H9 (cell line): ENCODE data around the gene BACH2. TPM values are rescaled to one million over a fixed set of nuclear protein-coding genes. Genes with fewer than 3 reads are reported as not detected.

Experiments
- DNase-seq: peaks from one replicate; pipeline ENCODE4 v3.0.0-alpha.2; 2017
- H2AFZ ChIP-seq: one replicate; pipeline ENCODE4 v1.6.1; 2013; ENCODE audit warnings: mild to moderate bottlenecking, low read length, control low read depth, moderate library complexity
- H2AK5ac ChIP-seq: 2 replicates; pipeline ENCODE4 v1.6.1; 2013; ENCODE audit warnings: low read length, control low read depth, mixed read lengths; ENCODE audit not compliant: insufficient read length
- H2BK120ac ChIP-seq: one replicate; pipeline ENCODE4 v1.6.1; 2013; ENCODE audit warnings: low read depth, mild to moderate bottlenecking, low read length, control low read depth, inconsistent platforms; ENCODE audit not compliant: poor library complexity, severe bottlenecking
- H2BK12ac ChIP-seq: 2 replicates; pipeline ENCODE4 v1.6.1; 2013; ENCODE audit warnings: low read length, control low read depth, mixed read lengths, low read depth; ENCODE audit not compliant: insufficient read length
- H2BK15ac ChIP-seq: 2 replicates; pipeline ENCODE4 v1.6.1; 2013; ENCODE audit warnings: low read depth, low read length, control low read depth
- H2BK20ac ChIP-seq: one replicate; pipeline ENCODE4 v1.6.1; 2013; ENCODE audit warnings: low read depth, mild to moderate bottlenecking, low read length, control low read depth, inconsistent platforms; ENCODE audit not compliant: poor library complexity, severe bottlenecking
- H2BK5ac ChIP-seq: 2 replicates; pipeline ENCODE4 v1.6.1; 2013; ENCODE audit warnings: low read length, control low read depth, mixed read lengths; ENCODE audit not compliant: insufficient read length
- H3K14ac ChIP-seq: 2 replicates; pipeline ENCODE4 v1.6.1; 2013; ENCODE audit warnings: low read length, control low read depth; ENCODE audit not compliant: insufficient read depth
- H3K18ac ChIP-seq: 2 replicates; pipeline ENCODE4 v1.6.1; 2013; ENCODE audit warnings: low read depth, mild to moderate bottlenecking, mixed read lengths, low read length, control low read depth; ENCODE audit not compliant: insufficient read length
- H3K23ac ChIP-seq: 2 replicates; pipeline ENCODE4 v1.6.1; 2013; ENCODE audit warnings: low read length, control low read depth, mixed read lengths, low read depth; ENCODE audit not compliant: insufficient read length
- H3K23me2 ChIP-seq: 2 replicates; pipeline ENCODE4 v1.6.1; 2013; ENCODE audit warnings: low read depth, mild to moderate bottlenecking, mixed read lengths, low read length, control low read depth; ENCODE audit not compliant: insufficient read length, poor library complexity, severe bottlenecking
- H3K27ac ChIP-seq: 2 replicates; pipeline ENCODE4 v1.5.1; 2013; ENCODE audit warnings: low read length, control low read depth, mixed read lengths, low read depth; ENCODE audit not compliant: insufficient read length
- H3K27me3 ChIP-seq: 2 replicates; pipeline ENCODE4 v1.6.1; 2013; ENCODE audit warnings: low read length, control low read depth, inconsistent platforms; ENCODE audit not compliant: insufficient read depth
- H3K4ac ChIP-seq: 2 replicates; pipeline ENCODE4 v1.6.1; 2013; ENCODE audit warnings: low read depth, mild to moderate bottlenecking, control low read depth, inconsistent platforms, low read length, moderate library complexity
- H3K4me1 ChIP-seq: 2 replicates; pipeline ENCODE4 v1.6.1; 2013; ENCODE audit warnings: low read length, control low read depth, inconsistent platforms; ENCODE audit not compliant: insufficient read depth
- H3K4me2 ChIP-seq: 2 replicates; pipeline ENCODE4 v1.6.1; 2013; ENCODE audit warnings: low read length, control low read depth, mixed read lengths; ENCODE audit not compliant: insufficient read length, insufficient read depth
- H3K56ac ChIP-seq: 2 replicates; pipeline ENCODE4 v1.6.1; 2013; ENCODE audit warnings: low read depth, mild to moderate bottlenecking, mixed read lengths, low read length, control low read depth; ENCODE audit not compliant: insufficient read length
- H3K79me1 ChIP-seq: 2 replicates; pipeline ENCODE4 v1.6.1; 2013; ENCODE audit warnings: low read depth, mild to moderate bottlenecking, moderate library complexity, low read length, control low read depth, inconsistent platforms; ENCODE audit not compliant: insufficient read depth, poor library complexity, severe bottlenecking
- H3K79me2 ChIP-seq: 2 replicates; pipeline ENCODE4 v1.6.1; 2013; ENCODE audit warnings: low read length, control low read depth, inconsistent platforms; ENCODE audit not compliant: insufficient read depth
- H3K9ac ChIP-seq: 2 replicates; pipeline ENCODE4 v1.6.1; 2013; ENCODE audit warnings: low read length, control low read depth, mixed read lengths; ENCODE audit not compliant: insufficient read length; ENCODE audit errors: extremely low read depth
- H3K9me3 ChIP-seq: one replicate; pipeline ENCODE4 v1.6.1; 2013; ENCODE audit warnings: low read depth, low read length, inconsistent platforms; ENCODE audit not compliant: control insufficient read depth
- H3T11ph ChIP-seq: one replicate; pipeline ENCODE4 v1.6.1; 2013; ENCODE audit warnings: mild to moderate bottlenecking, low read length, control low read depth, inconsistent platforms
- H4K20me1 ChIP-seq: one replicate; pipeline ENCODE4 v1.6.1; 2013; ENCODE audit not compliant: control insufficient read depth, insufficient read length, insufficient read depth
- H4K5ac ChIP-seq: 2 replicates; pipeline ENCODE4 v1.6.1; 2013; ENCODE audit warnings: low read depth, mild to moderate bottlenecking, mixed read lengths, low read length, control low read depth; ENCODE audit not compliant: insufficient read length
- H4K8ac ChIP-seq: replicated peaks from 2 replicates; pipeline ENCODE4 v1.6.1; 2013; ENCODE audit warnings: low read length, control low read depth, mixed read lengths, low read depth; ENCODE audit not compliant: insufficient read length
- H4K91ac ChIP-seq: 2 replicates; pipeline ENCODE4 v1.6.1; 2013; ENCODE audit warnings: low read depth, mild to moderate bottlenecking, moderate library complexity, mixed read lengths, low read length, control low read depth; ENCODE audit not compliant: insufficient read length
- H3K27ac Mint-ChIP-seq, 3 experiments: 2 replicates in 2 of 3; 3 replicates in 1 of 3; pipeline ENCODE4 v1.8.0; 2020 to 2021; ENCODE audit warnings: mixed read lengths in 3 of 3, mild to moderate bottlenecking in 1 of 3, moderate library complexity in 1 of 3
- H3K27me3 Mint-ChIP-seq: 2 replicates; pipeline ENCODE4 v1.8.0; 2021; ENCODE audit warnings: low read depth, mild to moderate bottlenecking, moderate library complexity, mixed read lengths
- H3K36me3 Mint-ChIP-seq, 3 experiments: 2 replicates in 2 of 3; 3 replicates in 1 of 3; pipeline ENCODE4 v1.8.0; 2020 to 2021; ENCODE audit warnings: low read depth in 3 of 3, mixed read lengths in 3 of 3; ENCODE audit not compliant: insufficient read depth in 1 of 3
- H3K4me1 Mint-ChIP-seq, 2 experiments: 2 replicates each; pipeline ENCODE4 v1.8.0; 2020; ENCODE audit warnings: mixed read lengths in 2 of 2
- H3K4me3 Mint-ChIP-seq, 2 experiments: 2 replicates in 1 of 2; 3 replicates in 1 of 2; pipeline ENCODE4 v1.8.0; 2020 to 2021; ENCODE audit warnings: mild to moderate bottlenecking in 2 of 2, mixed read lengths in 2 of 2, moderate library complexity in 1 of 2
- H3K9me3 Mint-ChIP-seq, 2 experiments: 2 replicates in 1 of 2; 3 replicates in 1 of 2; pipeline ENCODE4 v1.8.0; 2020; ENCODE audit warnings: mild to moderate bottlenecking in 2 of 2, mixed read lengths in 2 of 2, moderate library complexity in 1 of 2
- WGBS: extraction: QIAGEN DNeasy Blood & Tissue Kit; methylation state at CpG from one replicate; pipeline ENCODE4 v1.1.7; 2013; ENCODE audit warnings: missing lambda C conversion rate, low lambda C conversion rate, mixed read lengths; ENCODE audit not compliant: insufficient read length; ENCODE audit errors: extremely low coverage; 5-methylcytosine and 5-hydroxymethylcytosine counted together
- total RNA-seq: library from RNA; stranded (reverse); gene quantifications from 2 replicates; pipeline ENCODE4 v1.2.1, GENCODE V29; 2021
- TF ChIP-seq, protein P1 (sequence below): fragments of 200-600 bp; sonication (generic); conservative IDR thresholded peaks from 3 replicates; pipeline ENCODE4 v1.8.0; 2021; ENCODE audit warnings: antibody characterized with exemption, mild to moderate bottlenecking

BACH2 gene
- total RNA-seq, 1 experiment from 2014 or later, result 2.0 TPM

DNA sequence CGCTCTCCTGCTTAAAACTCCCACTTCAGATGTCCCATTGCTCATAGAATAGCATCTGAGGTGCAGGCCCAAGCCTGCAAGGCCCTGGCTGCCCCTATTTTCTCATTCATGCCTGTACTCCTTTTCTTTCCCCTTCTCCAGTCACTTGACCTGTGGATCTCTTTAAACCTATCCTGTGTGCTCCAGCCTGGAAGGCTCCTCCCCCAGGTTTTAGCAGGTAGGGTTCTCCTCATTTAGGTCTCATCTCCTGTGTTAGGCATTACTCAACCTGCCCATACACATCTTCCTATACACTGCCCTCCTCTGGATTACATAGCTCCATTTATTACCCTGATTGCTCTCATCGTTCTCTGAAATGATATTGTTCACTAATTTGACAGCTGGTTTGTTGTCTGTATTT is 185.3 kb downstream of the BACH2 start:
- H2AK5ac ChIP-seq, result no peak overlapping the region
- no peak overlapping the region for H2BK20ac ChIP-seq
- H3K4me1 Mint-ChIP-seq, result peaks cover 4 to 6% of the 10 kb centered on the region in 2 experiments; a peak in 2 of 4 replicates
- H4K20me1 ChIP-seq, result no peaks in the 10 kb centered on the region
- no peak overlapping the region for H3K18ac ChIP-seq
- peaks cover 13 to 19% of the 10 kb centered on the region in 2 experiments for H3K9me3 Mint-ChIP-seq
- H4K91ac ChIP-seq, result no peak overlapping the region
- H3K79me2 ChIP-seq, result 0 out of 2 replicates have a peak, but pooled peaks cover 2% of the 10 kb centered on the region
- H3K23ac ChIP-seq, result no peak overlapping the region
- no peaks in the 10 kb centered on the region for H3K9me3 ChIP-seq
- H3K79me1 ChIP-seq, result no peaks in the 10 kb centered on the region
- no peak overlapping the region for H3K4me3 Mint-ChIP-seq
- no peak overlapping the region for H2AFZ ChIP-seq
- DNase-seq, result no peak
- TF ChIP-seq, protein P1, sequence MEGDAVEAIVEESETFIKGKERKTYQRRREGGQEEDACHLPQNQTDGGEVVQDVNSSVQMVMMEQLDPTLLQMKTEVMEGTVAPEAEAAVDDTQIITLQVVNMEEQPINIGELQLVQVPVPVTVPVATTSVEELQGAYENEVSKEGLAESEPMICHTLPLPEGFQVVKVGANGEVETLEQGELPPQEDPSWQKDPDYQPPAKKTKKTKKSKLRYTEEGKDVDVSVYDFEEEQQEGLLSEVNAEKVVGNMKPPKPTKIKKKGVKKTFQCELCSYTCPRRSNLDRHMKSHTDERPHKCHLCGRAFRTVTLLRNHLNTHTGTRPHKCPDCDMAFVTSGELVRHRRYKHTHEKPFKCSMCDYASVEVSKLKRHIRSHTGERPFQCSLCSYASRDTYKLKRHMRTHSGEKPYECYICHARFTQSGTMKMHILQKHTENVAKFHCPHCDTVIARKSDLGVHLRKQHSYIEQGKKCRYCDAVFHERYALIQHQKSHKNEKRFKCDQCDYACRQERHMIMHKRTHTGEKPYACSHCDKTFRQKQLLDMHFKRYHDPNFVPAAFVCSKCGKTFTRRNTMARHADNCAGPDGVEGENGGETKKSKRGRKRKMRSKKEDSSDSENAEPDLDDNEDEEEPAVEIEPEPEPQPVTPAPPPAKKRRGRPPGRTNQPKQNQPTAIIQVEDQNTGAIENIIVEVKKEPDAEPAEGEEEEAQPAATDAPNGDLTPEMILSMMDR, result no peak
- no peak overlapping the region for H3K56ac ChIP-seq
- no CpG with 5 or more reads among the region's 2 CpGs for WGBS
- no peak overlapping the region for H2BK15ac ChIP-seq
- H2BK5ac ChIP-seq, result no peak overlapping the region
- H3K4me1 ChIP-seq, result no peaks in the 10 kb centered on the region; the same call in 1 of the 2 replicates
- no peak overlapping the region for H2BK12ac ChIP-seq
- no peak overlapping the region for H3K4ac ChIP-seq
- no peak overlapping the region for H4K5ac ChIP-seq
- no peak overlapping the region for H2BK120ac ChIP-seq
- peak overlapping the region in 1 of 3 experiments; percentile 53; a peak in 1 of 7 replicates for H3K27ac Mint-ChIP-seq
- H3K27me3 Mint-ChIP-seq, result no peaks in the 10 kb centered on the region; the same call in 1 of the 2 replicates
- H3K14ac ChIP-seq, result no peak overlapping the region
- H3K4me2 ChIP-seq, result no peak overlapping the region
- peaks cover 0 to 10% (median 2%) of the 10 kb centered on the region in 3 experiments; a peak in 2 of 7 replicates for H3K36me3 Mint-ChIP-seq
- H4K8ac ChIP-seq, result no peak overlapping the region
- H3T11ph ChIP-seq, result no peak overlapping the region
- no peak overlapping the region for H3K9ac ChIP-seq
- H3K27ac ChIP-seq, result no peak overlapping the region
- no peaks in the 10 kb centered on the region for H3K23me2 ChIP-seq
- H3K27me3 ChIP-seq, result no peaks in the 10 kb centered on the region
